K562 (cell line): ENCODE results near the gene COL4A6. TPM values are rescaled to one million over a fixed set of nuclear protein-coding genes. Genes with fewer than 3 reads are reported as not detected.

Source experiments
- ATAC-seq: fragments of 200-7000 bp; cut with Tn5 transposase; 3 replicates; pipeline ENCODE4 v1.9.1; 2020; ENCODE audit warnings: moderate library complexity
- BruUV-seq: library from RNA; stranded (reverse); fragments of 400-500 nt; replicated peaks from 2 replicates; lab custom pipeline; 2021; lab: Mats Ljungman, UMichigan
- CTCF ChIA-PET: fragments of 300-600 bp; formaldehyde crosslinking; extraction: SDS; loops from one replicate; lab custom pipeline; 2021; ENCODE audit warnings: low intra/inter-chr PET ratio; lab: Yijun Ruan, JAX
- POLR2A ChIA-PET: fragments of 300-600, 350-650 bp; sonication (Branson Sonifier 250); formaldehyde crosslinking; extraction: SDS; loops from one replicate; lab custom pipeline; 2021; ENCODE audit warnings: antibody characterized with exemption, inconsistent platforms; lab: Yijun Ruan, JAX
- DNase-seq, 4 experiments: peaks; one replicate each; pipeline versions ENCODE4 v3.0.0 to v3.0.0-alpha.2; 2011 to 2018; ENCODE audit warnings: low spot score in 3 of 4, mixed read lengths in 3 of 4; ENCODE audit errors: extremely low read depth in 1 of 4
- FAIRE-seq: peaks from 2 replicates; lab custom pipeline; 2011; peaks lifted over from hg19 to GRCh38; lab: Jason Lieb, UNC
- H2AFZ ChIP-seq: 2 replicates; pipeline ENCODE4 v1.6.0; 2011; ENCODE audit warnings: low read depth, low read length, control low read depth, inconsistent platforms
- H3K27ac ChIP-seq: fragments of 200-600 bp; 3 replicates; pipeline ENCODE4 v1.8.0; 2011; ENCODE audit warnings: low read depth, mild to moderate bottlenecking, control low read depth, inconsistent platforms, low read length, moderate library complexity, mixed read lengths; ENCODE audit errors: extremely low read depth
- H3K27me3 ChIP-seq, 2 experiments: fragments of 300-600 bp in 1 of 2; 2 replicates in 1 of 2; 3 replicates in 1 of 2; pipeline versions ENCODE4 v1.6.0 to v1.8.0; 2011; ENCODE audit warnings: inconsistent platforms in 2 of 2, low read length in 2 of 2, mild to moderate bottlenecking in 1 of 2, mixed read lengths in 1 of 2, moderate library complexity in 1 of 2; ENCODE audit not compliant: control insufficient read depth in 2 of 2, insufficient read depth in 2 of 2
- H3K36me3 ChIP-seq: fragments of 300-600 bp; 3 replicates; pipeline ENCODE4 v1.8.0; 2011; ENCODE audit warnings: mild to moderate bottlenecking, low read length, inconsistent platforms; ENCODE audit not compliant: control insufficient read depth, insufficient read depth
- H3K4me1 ChIP-seq, 2 experiments: fragments of 200-600 bp in 1 of 2; replicated peaks in 1 of 2; 2 replicates in 1 of 2; 3 replicates in 1 of 2; pipeline versions ENCODE4 v1.5.1 to v1.8.0; 2011; ENCODE audit warnings: inconsistent platforms in 2 of 2, low read length in 2 of 2, mild to moderate bottlenecking in 1 of 2, mixed read lengths in 1 of 2, moderate library complexity in 1 of 2; ENCODE audit not compliant: control insufficient read depth in 2 of 2, insufficient read depth in 2 of 2
- H3K4me2 ChIP-seq: 2 replicates; pipeline ENCODE4 v1.6.1; 2011; ENCODE audit warnings: low read length, control low read depth, inconsistent platforms, mixed read lengths; ENCODE audit not compliant: insufficient read depth
- H3K4me3 ChIP-seq: fragments of 200-600 bp; sonication (generic), shearing (Covaris generic); 2 replicates; pipeline ENCODE4 v1.5.1; 2016; ENCODE audit warnings: control low read depth, inconsistent platforms
- H3K79me2 ChIP-seq: fragments of 200-600 bp; 3 replicates; pipeline ENCODE4 v1.8.0; 2011; ENCODE audit warnings: low read length, inconsistent platforms; ENCODE audit not compliant: control insufficient read depth, insufficient read depth
- H3K9ac ChIP-seq, 2 experiments: 2 replicates each; pipeline versions ENCODE4 v1.6.0 to v1.6.1; 2011; ENCODE audit warnings: low read depth in 2 of 2, low read length in 2 of 2, control low read depth in 1 of 2, inconsistent platforms in 1 of 2, mild to moderate bottlenecking in 1 of 2, mixed read lengths in 1 of 2; ENCODE audit not compliant: insufficient read depth in 1 of 2
- H3K9me1 ChIP-seq: one replicate; pipeline ENCODE4 v1.6.0; 2011; ENCODE audit warnings: inconsistent platforms, mild to moderate bottlenecking, low read length, moderate library complexity; ENCODE audit not compliant: control insufficient read depth, insufficient read depth
- H3K9me3 ChIP-seq: replicated peaks from 2 replicates; pipeline ENCODE4 v1.5.1; 2011; ENCODE audit warnings: low read depth, low read length, inconsistent platforms; ENCODE audit not compliant: control insufficient read depth, insufficient read depth
- H4K20me1 ChIP-seq: replicated peaks from 2 replicates; pipeline ENCODE4 v1.6.1; 2011; ENCODE audit warnings: low read length, inconsistent platforms, mixed read lengths; ENCODE audit not compliant: control insufficient read depth, insufficient read depth
- E2F8 ChIP-seq: fragments of 450-650 bp; IDR thresholded peaks from 2 replicates; pipeline ENCODE4 v1.7.1; 2018; ENCODE audit warnings: mild to moderate bottlenecking, low read depth; ENCODE audit not compliant: partially characterized antibody
- ELF4 ChIP-seq: fragments of 450-650 bp; formaldehyde crosslinking; IDR thresholded peaks from 2 replicates; pipeline ENCODE4 v1.4.0; 2022; ENCODE audit warnings: missing genetic modification characterization
- ESRRB ChIP-seq: fragments of 250-450 bp; sonication (Bioruptor Pico); IDR thresholded peaks from 2 replicates; pipeline ENCODE4 v1.5.0; 2020; ENCODE audit warnings: mild to moderate bottlenecking, moderate library complexity, borderline replicate concordance
- FOXM1 ChIP-seq, 2 experiments: fragments of 450-650 bp in 1 of 2; sonication (generic) in 1 of 2; formaldehyde crosslinking in 1 of 2; IDR thresholded peaks; 2 replicates each; pipeline versions ENCODE4 v1.6.1 to v1.9.0; 2017 to 2022; ENCODE audit warnings: low read depth in 2 of 2, mild to moderate bottlenecking in 2 of 2, missing genetic modification reagents in 1 of 2, moderate library complexity in 1 of 2
- SMARCE1 ChIP-seq: fragments of 450-650 bp; IDR thresholded peaks from 2 replicates; pipeline ENCODE4 v1.7.1; 2016; ENCODE audit warnings: mild to moderate bottlenecking
- WHSC1 ChIP-seq: IDR thresholded peaks from one replicate; pipeline ENCODE4 v1.6.1; 2012; ENCODE audit warnings: low read length, control low read depth, inconsistent platforms
- ZNF766 ChIP-seq: fragments of 200-800 bp; sonication (Bioruptor generic); conservative IDR thresholded peaks from 2 replicates; pipeline ENCODE4 v1.6.1; 2016; ENCODE audit warnings: missing genetic modification characterization, missing compliant biosample characterization
- WGBS: fragments of 100-300 bp; shearing (Covaris generic); methylation state at CpG from one replicate; pipeline ENCODE4 v1.1.6; 2016; ENCODE audit warnings: low coverage, mixed read lengths; ENCODE audit not compliant: insufficient coverage; ENCODE audit errors: missing lambda C conversion rate; 5-methylcytosine and 5-hydroxymethylcytosine counted together
- in situ Hi-C: fragments of 300-500 bp; cut with MboI; formaldehyde crosslinking; loops from 4 replicates; pipeline ENCODE4 v1.15.0; 2018; ENCODE audit warnings: inconsistent platforms, mixed read lengths
- intact Hi-C: fragments of 100-400 bp; cut with micrococcal nuclease; formaldehyde crosslinking; loops from 2 replicates; pipeline ENCODE4 v1.14.2; 2022
- polyA plus RNA-seq, 8 experiments: library from polyadenylated mRNA; depleted of rRNA in 4 of 8; stranded (reverse) in 5 of 8; unstranded in 3 of 8; fragments of >200 nt; fragmentation: Nextera tagmentation in 2 of 8; fragmentation: Illumina TruSeq in 1 of 8; extraction: Ambion mirVana in 2 of 8; extraction: Trizol in 1 of 8; gene quantifications; 2 replicates each; pipeline versions ENCODE4 v1.2.1 to v1.2.3, GENCODE V29; 2011 to 2014; ENCODE audit warnings: inconsistent platforms in 1 of 8, missing spikeins in 1 of 8
- total RNA-seq, 7 experiments: library from RNA; depleted of rRNA in 6 of 7; stranded (reverse); fragments of >200 nt in 6 of 7; fragmentation: Illumina TruSeq in 2 of 7; extraction: Trizol in 2 of 7; gene quantifications; 2 replicates each; pipeline versions ENCODE4 v1.2.1 to v1.2.3, GENCODE V29; 2011 to 2021; ENCODE audit warnings: low replicate concordance in 1 of 7

Gene COL4A6
- total and polyA plus RNA-seq, 9 of the 15 experiments (the other 6 are each of a cell fraction or from before 2014, with no cell fraction given) = 0.02 to 0.05 TPM; not detected in 7

GRCh38 chrX:108312011-108312410 is 126.2 kb downstream of the COL4A6 start:
- BruUV-seq = no TSS peak
- Histone ChIP-seq H3K4me3 (no peak overlapping the region), H2AFZ (no peak overlapping the region), H3K9me1 (no peaks in the 10 kb centered on the region), H3K27me3 (no peaks in the 10 kb centered on the region), H3K4me1 (no peaks in the 10 kb centered on the region), H3K79me2 (no peaks in the 10 kb centered on the region), H3K9me3 (no peaks in the 10 kb centered on the region), H3K27ac (no peak overlapping the region), H3K4me2 (no peak overlapping the region), H3K9ac (no peak overlapping the region), H4K20me1 (no peaks in the 10 kb centered on the region), H3K36me3 (no peaks in the 10 kb centered on the region)
- no peak for DNase-seq
- ChIA-PET CTCF (no interaction called here), POLR2A (no interaction called here)
- FAIRE-seq = no peak
- WGBS = 11% methylated on average over 1 of the region's 1 CpG
- TF ChIP-seq ZNF766 (no peak), ELF4 (CRISPR knock-in tag) (no peak), E2F8 (no peak), ESRRB (CRISPR knock-in tag) (no peak), SMARCE1 (no peak), FOXM1 (IDR thresholded peaks at IDR 0.05; ENCODE audit: low read depth) (no peak), FOXM1 (CRISPR knock-in tag; IDR thresholded peaks at IDR 0.05; ENCODE audit: low read depth) (no peak), WHSC1 (no peak)
- intact Hi-C loops = no loop called here
- no peak for ATAC-seq
- in situ Hi-C loops = no loop called here
